T-helper 9 cell (primary cell): ENCODE results near the gene DLG2.

ENCODE experiments used
- DNase-seq: peaks from one replicate; pipeline ENCODE4 v3.0.0-alpha.2; 2020

DLG2 gene

GRCh38 chr11:83866655-83867054 is 1760.5 kb downstream of the DLG2 start:
- DNase-seq: no peak

GRCh38 chr11:83865636-83866461 is 1761.3 kb downstream of the DLG2 start:
- DNase-seq: no peak

GRCh38 chr11:83864412-83865057 is 1762.6 kb downstream of the DLG2 start:
- DNase-seq: no peak

GRCh38 chr11:83863272-83863671 is 1763.9 kb downstream of the DLG2 start:
- no peak for DNase-seq

- no peak for DNase-seq
Measured at GRCh38 chr11:83862691-83863090, 1764.5 kb downstream of the DLG2 start.

GRCh38 chr11:83862033-83862432 is 1765.1 kb downstream of the DLG2 start:
- DNase-seq: no peak

- no peak for DNase-seq
Measured at GRCh38 chr11:83858694-83859093, 1768.5 kb downstream of the DLG2 start.

GRCh38 chr11:83855237-83855636 is 1771.9 kb downstream of the DLG2 start:
- no peak for DNase-seq

- DNase-seq: no peak
Measured at GRCh38 chr11:83852775-83853442, 1774.2 kb downstream of the DLG2 start.

GRCh38 chr11:83852012-83852411 is 1775.1 kb downstream of the DLG2 start:
- DNase-seq: no peak

GRCh38 chr11:83847467-83848034 is 1779.6 kb downstream of the DLG2 start:
- no peak for DNase-seq

- DNase-seq: no peak
Measured at GRCh38 chr11:83845797-83846196, 1781.3 kb downstream of the DLG2 start.

- no peak for DNase-seq
Measured at GRCh38 chr11:83840326-83840725, 1786.8 kb downstream of the DLG2 start.

- DNase-seq: no peak
Measured at GRCh38 chr11:83836883-83837654, 1790.1 kb downstream of the DLG2 start.

GRCh38 chr11:83836065-83836464 is 1791.1 kb downstream of the DLG2 start:
- no peak for DNase-seq

GRCh38 chr11:83835423-83835822 is 1791.7 kb downstream of the DLG2 start:
- no peak for DNase-seq

- DNase-seq: no peak
Measured at GRCh38 chr11:83831929-83832328, 1795.2 kb downstream of the DLG2 start.

GRCh38 chr11:83827940-83828554 is 1799.1 kb downstream of the DLG2 start:
- no peak for DNase-seq

- DNase-seq: no peak
Measured at GRCh38 chr11:83827520-83827919, 1799.6 kb downstream of the DLG2 start.

GRCh38 chr11:83826078-83826477 is 1801.1 kb downstream of the DLG2 start:
- no peak for DNase-seq

- DNase-seq: no peak
Measured at GRCh38 chr11:83823461-83824025, 1803.6 kb downstream of the DLG2 start.
